HG02571 (cell line): ENCODE results near the gene TCERG1L.

ENCODE experiments used
- ATAC-seq: cut with Tn5 transposase; IDR thresholded peaks from one replicate; pipeline ENCODE4 v1.9.1; 2021; ENCODE audit warnings: mild to moderate bottlenecking, moderate library complexity; ENCODE audit not compliant: unreplicated experiment

Gene TCERG1L

DNA sequence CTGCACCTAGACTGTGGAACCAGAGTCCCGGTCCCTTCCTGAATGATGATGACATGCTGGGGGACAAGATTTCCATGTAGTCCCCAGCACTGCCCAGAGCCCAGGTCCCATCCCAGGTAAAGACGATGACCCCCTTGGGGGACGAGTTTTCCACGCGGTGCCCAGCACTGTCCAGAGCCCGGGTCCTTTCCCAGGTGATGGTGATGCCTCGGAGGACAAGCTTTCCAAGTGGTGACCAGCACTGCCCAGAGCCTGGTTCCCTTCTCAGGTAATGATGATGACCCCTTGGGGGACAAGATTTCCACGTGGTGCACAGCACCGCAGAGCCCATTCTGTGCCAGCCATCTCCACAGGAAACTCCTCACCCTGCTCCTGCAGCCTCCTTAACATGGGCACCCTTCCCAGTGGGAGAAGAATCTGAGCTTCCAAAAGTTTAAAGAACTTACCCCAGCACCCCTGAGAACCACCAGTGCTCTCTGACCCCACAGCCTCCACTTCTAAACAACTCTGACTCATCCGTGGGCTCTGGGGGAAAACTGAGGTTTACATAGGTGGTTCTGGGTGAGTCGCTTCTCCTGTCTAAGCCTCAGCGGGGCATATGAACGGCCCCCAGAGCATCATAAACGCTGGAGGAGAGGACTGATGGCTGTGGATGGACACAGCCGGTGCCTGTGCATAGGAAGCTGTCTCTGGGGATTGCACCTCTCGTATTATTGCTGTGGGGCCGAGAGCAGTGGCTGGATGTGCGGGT lies 233.2 kb downstream of the TCERG1L start:
- ATAC-seq: no peak

GRCh38 chr10:131077724-131078123 lies 233.8 kb downstream of the TCERG1L start:
- ATAC-seq: no peak

- no peak for ATAC-seq
Observed at GRCh38 chr10:131077031-131077430, 234.5 kb downstream of the TCERG1L start.

DNA sequence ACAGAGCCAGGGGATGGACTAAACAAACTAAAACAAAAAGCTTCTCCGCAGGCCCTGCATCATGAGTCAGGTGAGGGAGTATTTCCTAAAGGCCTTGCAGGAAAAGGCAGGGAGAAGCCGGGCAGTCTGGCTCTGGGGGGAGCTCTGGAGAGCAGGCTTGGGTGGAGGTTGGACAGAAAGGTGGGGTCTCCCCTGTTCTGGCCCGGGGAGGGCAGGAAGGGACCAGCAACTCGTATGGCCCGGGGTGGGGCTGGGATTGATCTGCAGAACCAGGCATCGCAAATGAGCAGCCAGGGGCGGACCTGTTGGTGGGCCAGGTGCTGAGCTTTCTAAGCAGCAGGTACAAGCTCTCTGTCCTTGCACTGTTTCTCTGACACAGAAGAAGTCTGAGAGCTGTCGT lies 235.2 kb downstream of the TCERG1L start:
- ATAC-seq: no peak

- ATAC-seq: no peak
Observed at GRCh38 chr10:131075218-131075770, 236.2 kb downstream of the TCERG1L start.

DNA sequence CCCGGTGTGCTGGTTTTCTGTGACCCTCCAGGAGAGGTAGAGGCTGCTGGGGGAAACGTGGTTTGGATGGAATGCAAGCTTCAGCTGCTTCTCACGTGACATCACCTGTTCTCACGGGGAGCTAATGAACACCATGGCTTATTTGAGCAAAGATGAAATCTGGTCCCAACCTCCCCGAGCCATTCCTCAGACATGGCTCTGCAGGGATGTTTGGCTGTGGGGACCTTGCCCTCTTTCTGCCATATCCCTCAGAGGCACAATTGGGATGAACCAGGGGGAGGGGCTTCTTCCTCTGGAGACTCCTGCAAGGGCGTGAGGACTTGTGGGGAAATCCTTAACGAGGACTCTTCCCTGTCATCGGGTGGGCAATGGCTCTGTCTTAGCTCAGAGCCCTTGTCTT lies 236.8 kb downstream of the TCERG1L start:
- no peak for ATAC-seq

GRCh38 chr10:131073469-131074035 lies 238.0 kb downstream of the TCERG1L start:
- no peak for ATAC-seq

DNA sequence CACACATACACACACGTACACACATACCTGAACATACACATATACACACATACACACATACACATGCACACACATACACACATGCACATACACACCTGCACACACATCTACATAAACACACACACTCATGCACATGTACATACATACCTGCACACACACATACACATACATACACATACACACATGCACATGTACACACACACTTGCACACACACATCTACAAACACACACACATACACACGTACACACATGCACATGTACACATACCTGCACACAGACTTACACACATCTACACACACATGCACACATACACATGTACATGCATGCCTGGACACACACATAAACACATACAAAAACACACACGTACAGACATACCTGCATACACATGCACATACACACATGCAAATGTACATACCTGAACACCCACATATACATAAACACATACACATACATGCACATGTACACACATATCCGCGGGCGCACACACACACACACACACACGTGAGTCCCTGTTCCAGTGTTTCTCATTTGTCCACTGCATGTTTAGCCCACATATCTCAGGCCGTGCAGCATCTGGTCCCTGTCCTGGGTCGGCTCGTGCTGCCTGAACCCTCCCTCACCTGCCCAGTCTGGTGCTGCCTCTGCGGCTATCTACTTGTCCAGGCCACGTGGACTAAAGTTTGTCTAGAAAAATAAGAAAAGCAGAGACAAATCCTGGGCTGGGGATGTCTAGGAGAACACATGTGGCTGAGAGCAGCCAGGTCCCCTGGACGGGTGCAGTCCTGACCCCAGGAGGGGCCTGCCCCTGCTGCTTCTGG lies 238.7 kb downstream of the TCERG1L start:
- no peak for ATAC-seq

DNA sequence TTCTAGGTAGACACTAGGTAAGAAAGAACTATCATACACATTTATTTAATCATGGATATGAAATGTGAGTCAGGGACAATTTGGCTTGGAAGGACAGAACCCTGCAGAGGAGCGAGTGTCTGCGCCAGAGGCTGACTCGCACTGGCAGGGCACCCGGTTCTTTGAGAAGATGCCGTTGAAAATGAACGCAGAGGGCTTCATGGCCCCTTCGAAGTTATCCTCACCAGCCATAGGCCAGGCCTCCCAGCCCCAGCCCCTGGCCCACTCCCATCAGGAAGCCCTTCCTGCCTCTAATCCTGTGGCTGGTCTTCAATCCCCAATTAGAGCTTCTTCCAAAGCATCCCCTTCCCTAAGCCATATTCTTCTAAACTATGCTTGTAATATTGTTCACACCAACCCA lies 239.8 kb downstream of the TCERG1L start:
- no peak for ATAC-seq

DNA sequence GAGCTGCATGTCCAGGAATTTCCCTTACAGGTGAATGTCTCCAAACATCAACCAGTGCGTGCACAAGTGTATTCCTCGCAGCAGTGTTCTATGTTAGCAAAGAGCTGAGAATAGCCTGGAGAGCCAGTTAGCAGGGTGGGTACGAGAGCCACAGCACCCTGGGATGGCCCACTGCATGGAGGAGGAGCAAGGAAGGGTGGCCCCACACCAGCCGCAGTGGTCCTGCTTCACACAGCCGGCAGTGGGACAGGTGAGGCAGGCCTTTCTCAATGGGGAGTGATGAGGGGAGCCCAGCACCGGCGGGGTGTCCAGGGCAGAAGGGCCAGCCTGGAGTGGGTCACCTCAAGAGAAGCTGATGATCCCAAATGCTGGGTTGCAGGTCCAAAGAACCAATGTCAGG lies 240.7 kb downstream of the TCERG1L start:
- no peak for ATAC-seq

DNA sequence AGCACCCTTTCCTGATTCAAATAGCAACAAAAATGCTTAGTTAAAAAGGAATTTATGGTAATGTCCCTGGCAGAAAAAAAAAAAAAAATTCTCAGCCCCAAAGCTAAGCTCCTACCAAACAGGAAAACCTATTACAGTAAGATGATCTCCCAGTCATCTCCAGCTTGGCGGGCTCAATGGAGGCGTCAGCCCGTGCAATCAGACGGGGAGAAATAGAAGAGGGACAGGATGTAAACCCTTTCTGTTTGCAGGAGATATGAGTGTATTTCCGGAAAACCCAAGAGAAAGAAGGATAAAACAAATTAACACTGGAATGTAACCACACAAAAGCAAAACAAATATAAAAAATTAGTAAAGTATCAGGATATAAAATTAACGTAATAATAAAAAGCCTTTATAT lies 242.8 kb downstream of the TCERG1L start:
- no peak for ATAC-seq

GRCh38 chr10:131068311-131068710 lies 243.2 kb downstream of the TCERG1L start:
- no peak for ATAC-seq

- ATAC-seq: no peak
Observed at GRCh38 chr10:131067690-131068089, 243.8 kb downstream of the TCERG1L start.

GRCh38 chr10:131065673-131066305 lies 245.7 kb downstream of the TCERG1L start:
- no peak for ATAC-seq

DNA sequence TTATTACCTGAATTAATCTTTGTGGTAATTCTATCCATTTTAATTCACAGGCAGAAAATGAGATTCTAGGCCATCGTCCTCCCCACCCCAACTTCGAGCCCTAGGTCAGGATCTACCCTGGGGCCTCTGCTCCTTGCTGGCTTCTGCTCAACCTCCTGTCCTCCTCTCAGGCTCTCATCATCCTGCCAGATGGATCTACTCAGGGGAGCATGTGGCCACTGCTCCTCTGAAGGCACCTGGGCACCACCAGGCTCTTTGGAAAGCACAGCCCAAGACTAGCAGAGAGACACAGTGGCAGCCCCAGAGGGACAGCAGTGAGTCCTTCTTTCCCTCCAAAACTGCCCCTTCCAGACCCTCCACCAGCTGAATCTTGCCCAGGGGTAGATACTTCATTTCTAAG lies 248.2 kb downstream of the TCERG1L start:
- ATAC-seq: no peak

GRCh38 chr10:131062621-131063260 lies 248.8 kb downstream of the TCERG1L start:
- no peak for ATAC-seq

DNA sequence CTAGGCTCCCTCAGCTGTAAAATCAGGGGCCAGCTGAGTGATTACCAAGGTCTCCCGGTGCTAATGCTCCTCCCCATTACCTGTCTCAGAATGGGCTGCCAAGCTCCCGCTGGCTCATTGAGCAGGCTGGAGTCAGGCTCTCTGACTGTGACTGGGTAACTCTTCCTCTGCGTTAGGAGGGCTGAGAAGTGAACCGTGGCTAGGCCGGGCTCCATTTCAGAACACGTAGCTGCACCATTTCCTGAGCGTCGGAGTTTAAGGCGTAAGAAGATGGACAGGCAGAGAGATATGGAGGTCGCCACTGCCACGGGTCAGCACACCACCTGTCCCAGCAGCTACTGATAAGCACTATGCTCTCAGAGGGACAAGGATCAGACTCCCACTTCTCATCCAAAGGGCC lies 250.3 kb downstream of the TCERG1L start:
- no peak for ATAC-seq

GRCh38 chr10:131059881-131060280 lies 251.6 kb downstream of the TCERG1L start:
- ATAC-seq: no peak

GRCh38 chr10:131058799-131059198 lies 252.7 kb downstream of the TCERG1L start:
- no peak for ATAC-seq

DNA sequence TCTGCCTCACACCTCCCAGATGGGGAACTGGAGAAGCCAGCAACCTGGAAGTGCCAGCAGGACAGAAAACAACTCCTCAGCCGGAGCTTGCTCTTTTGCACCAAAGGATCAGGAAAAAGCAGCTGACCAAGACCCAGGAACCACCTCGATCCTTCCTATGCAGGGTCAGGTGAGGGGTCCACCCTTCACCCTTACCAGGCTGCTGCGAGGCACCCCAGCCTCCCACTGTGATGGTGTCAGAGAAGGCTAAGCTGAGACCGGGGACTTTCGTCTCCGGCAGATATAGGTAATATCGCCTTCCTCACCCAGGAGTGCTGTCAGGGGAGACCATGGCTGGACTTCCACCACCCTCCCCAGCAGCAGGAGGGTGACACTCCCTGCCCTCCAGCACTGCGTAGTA lies 254.7 kb downstream of the TCERG1L start:
- ATAC-seq: no peak

DNA sequence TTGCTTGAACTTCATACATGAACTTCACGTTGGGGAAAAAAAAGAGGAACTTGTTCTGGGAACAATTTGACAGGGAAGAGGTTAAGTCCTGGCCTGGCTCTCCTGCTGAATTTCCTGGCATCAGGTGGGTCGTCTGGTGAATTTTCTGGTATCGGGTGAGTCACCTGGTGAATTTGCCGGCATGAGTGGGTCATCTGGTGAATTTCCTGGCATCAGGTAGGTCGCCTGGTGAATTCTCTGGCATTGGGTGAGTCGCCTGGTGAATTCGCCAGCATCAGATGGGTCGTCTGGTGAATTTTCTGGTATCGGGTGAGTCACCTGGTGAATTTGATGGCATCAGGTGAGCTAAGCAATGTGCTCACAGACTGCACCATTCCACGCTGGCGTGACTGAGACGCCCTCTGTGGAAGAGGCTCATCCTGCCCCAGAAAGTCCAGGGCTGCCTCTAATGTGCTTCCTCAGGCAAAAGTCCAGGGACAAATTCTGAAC lies 255.4 kb downstream of the TCERG1L start:
- no peak for ATAC-seq
